ENCODE data around the gene CALR.

Gene CALR

DNA sequence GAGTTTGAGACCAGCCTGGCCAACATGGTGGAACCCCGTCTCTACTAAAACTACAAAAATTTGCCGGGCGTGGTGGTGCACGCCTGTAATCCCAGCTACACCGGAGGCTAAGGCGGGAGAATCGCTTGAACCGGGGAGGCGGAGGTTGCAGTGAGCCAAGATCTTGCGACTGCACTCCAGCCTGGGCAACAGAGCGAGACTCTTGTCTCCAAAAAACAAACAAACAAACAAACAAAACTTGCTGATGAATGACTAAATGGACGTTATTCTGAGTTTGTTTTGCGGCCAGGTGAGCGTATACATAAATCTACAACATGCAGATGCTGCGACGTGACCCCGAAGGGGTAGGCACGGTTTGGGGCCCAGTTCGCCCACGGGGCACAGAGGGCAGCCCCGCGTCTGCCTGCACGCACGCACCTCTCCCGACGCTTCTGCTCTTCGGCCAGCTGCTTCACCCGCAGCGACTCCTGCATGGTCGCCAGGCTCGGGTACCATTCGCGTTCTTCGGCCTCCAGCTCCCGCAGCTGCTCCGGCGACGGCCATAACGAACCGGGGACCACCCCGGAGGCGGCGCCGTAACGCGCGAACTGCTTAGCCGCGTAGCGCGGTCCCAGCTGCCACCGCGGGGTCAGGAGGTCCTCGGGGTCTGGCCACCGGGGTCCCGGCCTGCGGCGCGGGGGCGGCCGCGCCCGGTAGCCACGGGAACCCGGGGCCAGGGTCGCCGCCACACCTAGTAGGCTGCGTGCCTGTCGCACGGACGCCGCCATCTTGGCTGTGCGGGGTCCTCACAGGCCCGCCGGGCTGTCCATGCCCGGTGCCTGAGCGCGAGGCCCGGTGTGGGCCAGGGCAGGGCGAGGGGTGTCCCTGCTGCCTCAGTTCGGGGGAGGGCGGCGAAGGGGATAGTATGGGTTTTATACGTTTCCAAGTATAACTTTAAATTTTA is 18.3 kb downstream of the CALR start, which contains the start of gene GADD45GIP1:
Gene GADD45GIP1 (minus strand): TSS at position 778 of the 943 bp plus-strand sequence. CDS start 11 bp downstream, at position 767.
- peak; percentile 93 for TF ChIP-seq ZFX (IDR thresholded peaks at IDR 0.05)
- TF ChIP-seq, protein P1, sequence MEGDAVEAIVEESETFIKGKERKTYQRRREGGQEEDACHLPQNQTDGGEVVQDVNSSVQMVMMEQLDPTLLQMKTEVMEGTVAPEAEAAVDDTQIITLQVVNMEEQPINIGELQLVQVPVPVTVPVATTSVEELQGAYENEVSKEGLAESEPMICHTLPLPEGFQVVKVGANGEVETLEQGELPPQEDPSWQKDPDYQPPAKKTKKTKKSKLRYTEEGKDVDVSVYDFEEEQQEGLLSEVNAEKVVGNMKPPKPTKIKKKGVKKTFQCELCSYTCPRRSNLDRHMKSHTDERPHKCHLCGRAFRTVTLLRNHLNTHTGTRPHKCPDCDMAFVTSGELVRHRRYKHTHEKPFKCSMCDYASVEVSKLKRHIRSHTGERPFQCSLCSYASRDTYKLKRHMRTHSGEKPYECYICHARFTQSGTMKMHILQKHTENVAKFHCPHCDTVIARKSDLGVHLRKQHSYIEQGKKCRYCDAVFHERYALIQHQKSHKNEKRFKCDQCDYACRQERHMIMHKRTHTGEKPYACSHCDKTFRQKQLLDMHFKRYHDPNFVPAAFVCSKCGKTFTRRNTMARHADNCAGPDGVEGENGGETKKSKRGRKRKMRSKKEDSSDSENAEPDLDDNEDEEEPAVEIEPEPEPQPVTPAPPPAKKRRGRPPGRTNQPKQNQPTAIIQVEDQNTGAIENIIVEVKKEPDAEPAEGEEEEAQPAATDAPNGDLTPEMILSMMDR (conservative IDR thresholded peaks at IDR 0.05), result no peak
- H3K27ac ChIP-seq, result peak within 1 kb of the TSS; percentile 96

DNA sequence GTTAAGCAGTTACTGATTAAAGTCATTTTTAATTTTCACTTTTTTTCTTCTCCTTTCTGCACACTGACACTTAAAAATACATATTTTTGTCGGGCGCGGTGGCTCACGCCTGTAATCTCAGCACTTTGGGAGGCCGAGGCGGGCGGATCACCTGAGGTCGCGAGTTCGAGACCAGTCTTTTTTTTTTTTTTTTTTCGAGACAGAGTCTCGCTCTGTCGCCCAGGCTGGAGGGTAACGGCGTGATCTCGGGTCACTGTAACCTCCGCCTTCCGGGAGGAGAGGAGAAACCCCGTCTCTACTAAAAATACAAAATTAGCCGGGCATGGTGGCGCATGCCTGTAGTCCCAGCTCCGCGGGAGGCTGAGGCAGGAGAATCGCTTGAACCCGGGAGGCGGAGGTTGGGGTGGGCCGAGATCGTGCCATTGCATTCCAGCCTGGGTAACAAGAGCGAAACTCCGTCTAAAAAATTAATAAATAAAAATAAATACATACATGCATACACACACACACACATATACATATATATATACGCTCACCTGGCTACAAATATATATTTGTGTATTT is 19.1 kb downstream of the CALR start:
- peak overlapping the region; percentile 96 for H3K27ac ChIP-seq

DNA sequence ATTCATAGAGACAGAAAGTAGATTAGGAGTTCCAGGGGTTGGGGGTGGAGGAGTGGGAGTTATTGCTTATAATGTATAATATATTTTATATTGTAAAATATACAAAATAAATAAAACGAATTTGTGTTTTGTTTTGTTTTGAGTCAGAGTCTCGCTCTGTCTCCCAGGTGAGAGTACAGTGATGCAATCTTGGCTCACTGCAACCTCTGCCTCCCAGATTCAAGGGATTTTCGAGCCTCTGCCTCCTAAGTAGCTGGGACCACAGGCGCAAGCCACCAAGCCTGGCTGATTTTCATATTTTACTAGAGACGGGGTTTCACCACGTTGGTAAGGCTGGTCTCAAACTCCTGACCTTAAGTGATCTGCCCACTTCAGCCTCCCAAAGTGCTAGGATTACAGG is 21.1 kb downstream of the CALR start:
- TF ChIP-seq, protein P1 (conservative IDR thresholded peaks at IDR 0.05), result no peak
- no peak for TF ChIP-seq ZFX (IDR thresholded peaks at IDR 0.05)

DNA sequence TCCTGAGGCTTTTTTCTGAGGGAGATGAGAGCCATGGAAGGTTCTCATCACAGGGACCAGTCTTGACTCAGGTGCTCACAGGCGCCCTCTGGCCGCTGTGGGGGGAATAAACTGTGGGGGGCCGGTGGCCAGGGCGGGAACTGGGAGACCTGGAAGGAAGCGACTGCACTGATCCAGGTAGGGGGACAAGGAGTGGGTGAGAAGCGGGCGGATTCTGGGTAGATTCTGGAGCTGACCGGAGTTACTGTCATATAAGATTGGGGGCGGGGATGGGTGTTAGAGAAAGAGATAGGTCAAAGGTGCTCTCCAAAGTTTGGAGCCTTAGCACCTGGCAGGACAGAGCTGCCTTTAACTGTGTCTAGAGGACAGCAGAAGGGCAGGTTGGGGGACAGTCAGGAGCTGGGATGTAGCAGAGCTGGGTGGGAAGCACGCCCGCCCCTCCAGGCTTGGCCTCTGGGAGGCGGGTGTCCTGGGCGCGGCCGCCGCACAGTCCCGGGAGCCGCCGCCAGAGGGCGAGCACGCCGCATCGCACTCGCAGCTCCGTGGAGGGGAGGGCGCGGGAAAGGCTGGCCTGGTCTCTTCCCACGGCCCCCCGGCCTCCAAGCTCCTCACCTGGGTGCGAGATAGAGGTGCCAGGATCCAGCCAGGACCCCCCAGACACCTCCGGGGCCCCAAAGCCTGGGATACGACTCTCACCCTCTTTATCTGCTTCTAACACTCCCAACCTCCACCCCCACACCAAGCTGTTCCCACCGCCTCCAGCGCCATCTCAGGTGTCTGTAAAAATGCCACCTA is 26.8 kb downstream of the CALR start:
- TF ChIP-seq ZFX (IDR thresholded peaks at IDR 0.05), result no peak
- TF ChIP-seq, protein P1 (conservative IDR thresholded peaks at IDR 0.05), result peak; percentile 99
- H3K27ac ChIP-seq, result peak overlapping the region; percentile 60

More for the DNA sequence above, 21.1 kb downstream of the CALR start:
- H3K27ac ChIP-seq, result no peak overlapping the region

GRCh38 chr19:12965812-12966135 is 27.4 kb downstream of the CALR start:
- H3K27ac ChIP-seq, result peak overlapping the region; percentile 60
- TF ChIP-seq, protein P1 (conservative IDR thresholded peaks at IDR 0.05), result no peak
- no peak for TF ChIP-seq ZFX (IDR thresholded peaks at IDR 0.05)

DNA sequence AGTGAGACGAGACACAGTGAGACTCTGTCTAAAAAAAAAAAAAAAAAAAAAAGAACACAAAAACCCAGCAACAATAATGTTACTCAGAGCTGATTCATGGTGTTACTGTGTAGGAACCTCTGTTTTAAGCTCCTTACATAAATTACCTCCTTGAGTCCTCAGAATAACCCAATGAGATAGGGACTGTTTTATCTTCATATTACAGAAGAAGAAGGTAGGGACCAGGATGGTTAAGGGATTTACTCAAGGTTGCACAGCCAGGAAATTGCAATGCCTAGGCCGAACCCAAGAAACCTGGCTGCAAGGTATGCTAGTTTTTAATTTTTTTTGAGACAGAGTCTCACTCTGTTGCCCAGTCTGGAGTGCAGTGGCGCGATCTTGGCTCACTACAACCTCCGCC is 29.5 kb downstream of the CALR start:
- TF ChIP-seq ZFX (IDR thresholded peaks at IDR 0.05), result no peak
- TF ChIP-seq, protein P1 (conservative IDR thresholded peaks at IDR 0.05), result no peak
- H3K27ac ChIP-seq, result no peak overlapping the region

DNA sequence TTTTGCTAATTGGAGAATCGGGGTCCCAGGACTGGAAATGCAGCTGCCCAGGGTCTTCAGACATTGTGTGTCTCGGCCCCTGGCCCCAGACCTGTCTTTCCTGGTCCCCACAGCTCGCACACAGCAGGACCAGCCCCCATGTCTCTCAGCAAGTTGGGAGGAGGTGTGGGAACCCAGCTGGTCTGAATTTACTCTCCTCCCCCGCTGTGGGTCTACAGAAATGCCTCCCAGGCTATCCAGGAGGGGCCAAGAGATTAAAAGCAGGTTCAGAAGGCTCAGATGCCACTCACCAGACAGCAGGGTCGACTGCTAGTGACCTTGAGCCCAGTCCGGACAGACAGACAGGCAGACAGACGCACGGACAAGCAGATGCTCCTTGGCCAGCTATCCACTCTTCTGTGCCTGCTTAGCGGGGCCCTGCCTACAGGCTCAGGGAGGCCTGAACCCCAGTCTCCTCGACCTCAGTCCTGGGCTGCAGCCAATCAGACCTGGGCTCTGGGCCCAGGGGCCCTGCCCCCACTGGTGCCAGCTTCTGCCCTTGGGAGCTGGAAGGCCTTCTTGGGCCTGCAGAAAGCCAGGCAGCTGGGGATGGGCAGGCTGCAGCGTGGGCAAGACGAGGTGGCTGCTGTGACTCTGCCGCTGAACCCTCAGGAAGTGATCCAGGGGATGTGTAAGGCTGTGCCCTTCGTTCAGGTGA is 31.0 kb downstream of the CALR start, which contains the start of gene DAND5:
Gene DAND5 (plus strand): TSS at position 285 of the 697 bp plus-strand sequence. CDS start 85 bp downstream, at position 370.
- no peak within 1 kb of the TSS for H3K27ac ChIP-seq
- TF ChIP-seq, protein P1 (conservative IDR thresholded peaks at IDR 0.05), result no peak
- no peak for TF ChIP-seq ZFX (IDR thresholded peaks at IDR 0.05)

All from C4-2B (cell line).